Stomach (tissue), 9 donors: ENCODE measurements around the gene ZNF10. TPM values are rescaled to one million over a fixed set of nuclear protein-coding genes. Genes with fewer than 3 reads are reported as not detected.

Experiments
- DNase-seq, 2 donors: peaks; one replicate each; pipeline versions ENCODE4 v3.0.0 to v3.0.0-alpha.2; 2013 to 2019
- H3K27ac ChIP-seq, 5 donors: fragments of 200-600 bp in 4 of 5; sonication (generic) in 4 of 5; one replicate each; pipeline ENCODE4 v1.5.1; 2013 to 2019; ENCODE audit warnings: mild to moderate bottlenecking in 1 of 5, moderate library complexity in 1 of 5
- H3K27me3 ChIP-seq, 3 donors: fragments of 200-600 bp; sonication (generic); one replicate each; pipeline ENCODE4 v1.5.1; 2017 to 2019; ENCODE audit warnings: mixed run types in 1 of 3
- H3K36me3 ChIP-seq, 4 donors: fragments of 200-600 bp; sonication (generic); 1 replicate in 3 of 4; 2 replicates in 1 of 4; pipeline ENCODE4 v1.5.1; 2016 to 2019
- H3K4me1 ChIP-seq, 4 donors: fragments of 200-600 bp; sonication (generic); one replicate each; pipeline ENCODE4 v1.5.1; 2016 to 2019
- H3K4me3 ChIP-seq, 4 donors: fragments of 200-600 bp; sonication (generic) in 3 of 4; one replicate each; pipeline ENCODE4 v1.5.1; 2016 to 2019; ENCODE audit warnings: mild to moderate bottlenecking in 1 of 4
- H3K9me3 ChIP-seq, 4 donors: fragments of 200-600 bp; sonication (generic); one replicate each; pipeline ENCODE4 v1.5.1; 2016 to 2019
- CTCF ChIP-seq, 7 experiments: fragments of 450-650 bp in 4 of 7; fragments of 200-600 bp in 3 of 7; sonication (generic) in 3 of 7; IDR thresholded peaks; one replicate each; pipeline ENCODE4 v1.5.1; 2016 to 2019; ENCODE audit warnings: antibody characterized with exemption in 7 of 7, control low read depth in 2 of 7, mild to moderate bottlenecking in 1 of 7
- EP300 ChIP-seq: sonication (generic); formaldehyde crosslinking; IDR thresholded peaks from one replicate; pipeline ENCODE4 v1.6.1; 2017; ENCODE audit warnings: antibody characterized with exemption
- POLR2A ChIP-seq, 4 donors: fragments of 450-650 bp; IDR thresholded peaks; one replicate each; pipeline ENCODE4 v1.6.1; 2016; ENCODE audit warnings: antibody characterized with exemption in 4 of 4, control low read depth in 2 of 4, mild to moderate bottlenecking in 1 of 4, moderate library complexity in 1 of 4
- POLR2AphosphoS5 ChIP-seq, 3 donors: sonication (generic); formaldehyde crosslinking; IDR thresholded peaks; one replicate each; pipeline ENCODE4 v1.6.1; 2016; ENCODE audit warnings: antibody characterized with exemption in 3 of 3
- WGBS, 5 donors: extraction: QIAGEN DNeasy Blood & Tissue Kit in 3 of 5; methylation state at CpG; one replicate each; pipeline versions ENCODE4 v1.1.5 to v1.1.7; 2013 to 2018; 5-methylcytosine and 5-hydroxymethylcytosine counted together
- intact Hi-C: fragments of 100-400 bp; cut with DNase I; formaldehyde crosslinking; loops from one replicate; pipeline ENCODE4 v1.15.1; 2023; ENCODE audit warnings: low total_unique reads
- polyA plus RNA-seq, 3 donors: library from polyadenylated mRNA; stranded (reverse); fragments of 200-250 nt; gene quantifications; one replicate each; pipeline ENCODE4 v1.2.3, GENCODE V29; 2013
- total RNA-seq, 5 donors: library from RNA; depleted of rRNA; stranded (reverse); fragments of >200 nt; gene quantifications; one replicate each; pipeline versions ENCODE4 v1.1.0 to v1.2.3, GENCODE V29; 2014 to 2016
- donor health status: healthy with polysubstance abuse.
- donor health status: Bipolar disorder and iron deficiency.
- donor health status: healthy.

The ZNF10 gene
- total and polyA plus RNA-seq, 8 donors = 2.4 to 20.7 (median 5.8) TPM; not detected in 1

- Histone ChIP-seq H3K4me3 (no peak overlapping the region), H3K36me3 (peaks cover 59 to 84% (median 75%) of the 10 kb centered on the region in 4 donors), H3K27me3 (no peaks in the 10 kb centered on the region), H3K4me1 (no peaks in the 10 kb centered on the region), H3K9me3 (peaks cover 81 to 100% (median 99%) of the 10 kb centered on the region in 4 donors), H3K27ac (no peak overlapping the region)
- WGBS, 5 donors = 95 to 100% (median 97%) methylated on average over 2 of the region's 2 CpGs
- DNase-seq = no peak
- intact Hi-C loops = no loop called here
- TF ChIP-seq POLR2A (IDR thresholded peaks at IDR 0.05) (no peak), EP300 (no peak), CTCF (IDR thresholded peaks at IDR 0.05) (no peak), POLR2AphosphoS5 (IDR thresholded peaks at IDR 0.05) (no peak)
Observed at GRCh38 chr12:133156125-133156690, 25.8 kb downstream of the ZNF10 start.

GRCh38 chr12:133165776-133166175, 35.3 kb downstream of the ZNF10 start:
- H3K4me3 ChIP-seq = no peak overlapping the region
- TF ChIP-seq EP300 (no peak), CTCF (IDR thresholded peaks at IDR 0.05) (no peak), POLR2AphosphoS5 (IDR thresholded peaks at IDR 0.05) (no peak), POLR2A (IDR thresholded peaks at IDR 0.05) (no peak)
- no peaks in the 10 kb centered on the region for H3K36me3 ChIP-seq
- H3K27me3 ChIP-seq = no peaks in the 10 kb centered on the region
- peaks cover 14 to 98% (median 80%) of the 10 kb centered on the region in 4 donors for H3K9me3 ChIP-seq
- 90 to 97% (median 96%) methylated on average over 3 of the region's 3 CpGs for WGBS, 5 donors
- H3K27ac ChIP-seq = no peak overlapping the region
- intact Hi-C loops = no loop called here
- no peaks in the 10 kb centered on the region for H3K4me1 ChIP-seq
- no peak for DNase-seq

- WGBS, 5 donors = 75 to 100% (median 88%) methylated on average over 1 of the region's 1 CpG
- H3K27me3 ChIP-seq = no peaks in the 10 kb centered on the region
- no peak for TF ChIP-seq EP300
- no peak for TF ChIP-seq POLR2AphosphoS5 (IDR thresholded peaks at IDR 0.05)
- no peak for TF ChIP-seq CTCF (IDR thresholded peaks at IDR 0.05)
- TF ChIP-seq POLR2A (IDR thresholded peaks at IDR 0.05) = no peak
- H3K4me1 ChIP-seq = no peaks in the 10 kb centered on the region
- DNase-seq = no peak
- no peak overlapping the region for H3K27ac ChIP-seq
- H3K9me3 ChIP-seq = peaks cover 17 to 97% (median 83%) of the 10 kb centered on the region in 4 donors
- H3K36me3 ChIP-seq = no peaks in the 10 kb centered on the region
- no peak overlapping the region for H3K4me3 ChIP-seq
- intact Hi-C loops = no loop called here
Observed at GRCh38 chr12:133172491-133172890, 42.1 kb downstream of the ZNF10 start.

- TF ChIP-seq CTCF (IDR thresholded peaks at IDR 0.05) = no peak
- no peak for TF ChIP-seq POLR2AphosphoS5 (IDR thresholded peaks at IDR 0.05)
- no peak for TF ChIP-seq POLR2A (IDR thresholded peaks at IDR 0.05)
- no peak for TF ChIP-seq EP300
- 56 to 79% (median 69%) methylated on average over 1 of the region's 1 CpG for WGBS, 5 donors
- H3K36me3 ChIP-seq = no peaks in the 10 kb centered on the region
- peaks cover 17 to 95% (median 78%) of the 10 kb centered on the region in 4 donors for H3K9me3 ChIP-seq
- H3K27ac ChIP-seq = no peak overlapping the region
- no peak overlapping the region for H3K4me3 ChIP-seq
- intact Hi-C loops = no loop called here
- no peaks in the 10 kb centered on the region for H3K4me1 ChIP-seq
- no peaks in the 10 kb centered on the region for H3K27me3 ChIP-seq
- DNase-seq = no peak
Observed at GRCh38 chr12:133174901-133175300, 44.5 kb downstream of the ZNF10 start.
